ENCODE measurements around the gene FAM98C. TPM values are rescaled to one million over a fixed set of nuclear protein-coding genes. Genes with fewer than 3 reads are reported as not detected.

Gene FAM98C
- total and polyA plus RNA-seq, 2 of the 13 experiments (the other 11 are each of a cell fraction or from before 2014, with no cell fraction given): 10.0 to 11.5 TPM

DNA sequence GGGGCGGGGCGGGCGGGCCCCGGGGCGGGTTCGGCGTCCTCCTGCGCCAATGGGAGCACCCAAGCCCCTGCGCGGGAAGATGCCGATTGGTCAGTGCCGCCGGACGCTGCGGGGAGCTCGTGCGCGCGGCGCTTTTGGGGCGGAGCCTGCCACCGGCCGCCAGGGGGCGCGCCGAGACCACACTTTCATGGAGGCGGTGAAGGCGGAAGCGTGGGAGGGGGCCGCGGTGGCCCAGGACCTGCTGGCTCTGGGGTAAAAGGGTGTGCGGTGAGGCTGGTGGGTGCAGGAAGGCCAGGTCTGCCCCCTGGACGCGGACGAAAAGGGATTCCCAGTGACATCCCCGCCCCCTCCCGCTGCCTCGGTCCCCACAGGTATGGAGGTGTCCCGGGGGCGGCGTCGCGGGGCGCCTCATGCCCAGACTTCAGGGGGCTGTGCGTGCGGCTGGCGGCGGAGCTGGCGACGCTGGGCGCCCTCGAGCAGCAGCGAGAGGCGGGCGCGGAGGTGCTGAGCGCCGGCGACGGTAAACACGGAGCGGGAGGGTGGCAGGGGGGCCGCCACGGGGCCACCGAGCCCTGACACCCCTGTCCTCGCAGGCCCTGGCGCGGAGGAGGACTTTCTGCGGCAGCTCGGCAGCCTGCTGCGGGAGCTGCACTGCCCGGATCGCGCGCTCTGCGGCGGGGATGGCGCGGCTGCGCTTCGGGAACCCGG lies at the start of gene FAM98C (continued):
- TF ChIP-seq, protein P1, sequence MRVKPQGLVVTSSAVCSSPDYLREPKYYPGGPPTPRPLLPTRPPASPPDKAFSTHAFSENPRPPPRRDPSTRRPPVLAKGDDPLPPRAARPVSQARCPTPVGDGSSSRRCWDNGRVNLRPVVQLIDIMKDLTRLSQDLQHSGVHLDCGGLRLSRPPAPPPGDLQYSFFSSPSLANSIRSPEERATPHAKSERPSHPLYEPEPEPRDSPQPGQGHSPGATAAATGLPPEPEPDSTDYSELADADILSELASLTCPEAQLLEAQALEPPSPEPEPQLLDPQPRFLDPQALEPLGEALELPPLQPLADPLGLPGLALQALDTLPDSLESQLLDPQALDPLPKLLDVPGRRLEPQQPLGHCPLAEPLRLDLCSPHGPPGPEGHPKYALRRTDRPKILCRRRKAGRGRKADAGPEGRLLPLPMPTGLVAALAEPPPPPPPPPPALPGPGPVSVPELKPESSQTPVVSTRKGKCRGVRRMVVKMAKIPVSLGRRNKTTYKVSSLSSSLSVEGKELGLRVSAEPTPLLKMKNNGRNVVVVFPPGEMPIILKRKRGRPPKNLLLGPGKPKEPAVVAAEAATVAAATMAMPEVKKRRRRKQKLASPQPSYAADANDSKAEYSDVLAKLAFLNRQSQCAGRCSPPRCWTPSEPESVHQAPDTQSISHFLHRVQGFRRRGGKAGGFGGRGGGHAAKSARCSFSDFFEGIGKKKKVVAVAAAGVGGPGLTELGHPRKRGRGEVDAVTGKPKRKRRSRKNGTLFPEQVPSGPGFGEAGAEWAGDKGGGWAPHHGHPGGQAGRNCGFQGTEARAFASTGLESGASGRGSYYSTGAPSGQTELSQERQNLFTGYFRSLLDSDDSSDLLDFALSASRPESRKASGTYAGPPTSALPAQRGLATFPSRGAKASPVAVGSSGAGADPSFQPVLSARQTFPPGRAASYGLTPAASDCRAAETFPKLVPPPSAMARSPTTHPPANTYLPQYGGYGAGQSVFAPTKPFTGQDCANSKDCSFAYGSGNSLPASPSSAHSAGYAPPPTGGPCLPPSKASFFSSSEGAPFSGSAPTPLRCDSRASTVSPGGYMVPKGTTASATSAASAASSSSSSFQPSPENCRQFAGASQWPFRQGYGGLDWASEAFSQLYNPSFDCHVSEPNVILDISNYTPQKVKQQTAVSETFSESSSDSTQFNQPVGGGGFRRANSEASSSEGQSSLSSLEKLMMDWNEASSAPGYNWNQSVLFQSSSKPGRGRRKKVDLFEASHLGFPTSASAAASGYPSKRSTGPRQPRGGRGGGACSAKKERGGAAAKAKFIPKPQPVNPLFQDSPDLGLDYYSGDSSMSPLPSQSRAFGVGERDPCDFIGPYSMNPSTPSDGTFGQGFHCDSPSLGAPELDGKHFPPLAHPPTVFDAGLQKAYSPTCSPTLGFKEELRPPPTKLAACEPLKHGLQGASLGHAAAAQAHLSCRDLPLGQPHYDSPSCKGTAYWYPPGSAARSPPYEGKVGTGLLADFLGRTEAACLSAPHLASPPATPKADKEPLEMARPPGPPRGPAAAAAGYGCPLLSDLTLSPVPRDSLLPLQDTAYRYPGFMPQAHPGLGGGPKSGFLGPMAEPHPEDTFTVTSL (CRISPR knock-in tag; IDR thresholded peaks at IDR 0.05; ENCODE audit: borderline replicate concordance): no peak
- TF ChIP-seq HOXA3 (CRISPR knock-in tag; IDR thresholded peaks at IDR 0.05) (peak; percentile 84), ZNF891 (CRISPR knock-in tag; IDR thresholded peaks at IDR 0.05) (0 out of 2 replicates have a peak, but pooled peaks have one; percentile 32), KLF9 (CRISPR knock-in tag; IDR thresholded peaks at IDR 0.05; ENCODE audit: low read depth) (peak; percentile 79), ZBTB7B (CRISPR knock-in tag; IDR thresholded peaks at IDR 0.05) (peak; percentile 85), MED13 (CRISPR knock-in tag; IDR thresholded peaks at IDR 0.05) (no peak), KDM3A (CRISPR knock-in tag; IDR thresholded peaks at IDR 0.05; ENCODE audit: low read depth) (peak; percentile 69; the same call in 1 of the 2 replicates), ZNF329 (CRISPR knock-in tag; IDR thresholded peaks at IDR 0.05; ENCODE audit: low read depth) (no peak), SRF (IDR thresholded peaks at IDR 0.05; ENCODE audit: low read depth, low read length) (no peak), RFX3 (CRISPR knock-in tag; IDR thresholded peaks at IDR 0.05) (no peak)
- TF ChIP-seq, protein P2, sequence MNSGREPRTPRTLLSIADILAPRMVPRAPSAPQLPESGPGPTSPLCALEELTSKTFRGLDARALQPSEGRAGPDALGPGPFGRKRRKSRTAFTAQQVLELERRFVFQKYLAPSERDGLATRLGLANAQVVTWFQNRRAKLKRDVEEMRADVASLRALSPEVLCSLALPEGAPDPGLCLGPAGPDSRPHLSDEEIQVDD (CRISPR knock-in tag; IDR thresholded peaks at IDR 0.05; ENCODE audit: borderline replicate concordance): peak; percentile 60; the same call in 1 of the 2 replicates
- TF ChIP-seq, protein P3, sequence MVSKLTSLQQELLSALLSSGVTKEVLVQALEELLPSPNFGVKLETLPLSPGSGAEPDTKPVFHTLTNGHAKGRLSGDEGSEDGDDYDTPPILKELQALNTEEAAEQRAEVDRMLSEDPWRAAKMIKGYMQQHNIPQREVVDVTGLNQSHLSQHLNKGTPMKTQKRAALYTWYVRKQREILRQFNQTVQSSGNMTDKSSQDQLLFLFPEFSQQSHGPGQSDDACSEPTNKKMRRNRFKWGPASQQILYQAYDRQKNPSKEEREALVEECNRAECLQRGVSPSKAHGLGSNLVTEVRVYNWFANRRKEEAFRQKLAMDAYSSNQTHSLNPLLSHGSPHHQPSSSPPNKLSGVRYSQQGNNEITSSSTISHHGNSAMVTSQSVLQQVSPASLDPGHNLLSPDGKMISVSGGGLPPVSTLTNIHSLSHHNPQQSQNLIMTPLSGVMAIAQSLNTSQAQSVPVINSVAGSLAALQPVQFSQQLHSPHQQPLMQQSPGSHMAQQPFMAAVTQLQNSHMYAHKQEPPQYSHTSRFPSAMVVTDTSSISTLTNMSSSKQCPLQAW (CRISPR knock-in tag; IDR thresholded peaks at IDR 0.05): 0 out of 2 replicates have a peak, but pooled peaks have one; percentile 6
- TF ChIP-seq, protein P4, sequence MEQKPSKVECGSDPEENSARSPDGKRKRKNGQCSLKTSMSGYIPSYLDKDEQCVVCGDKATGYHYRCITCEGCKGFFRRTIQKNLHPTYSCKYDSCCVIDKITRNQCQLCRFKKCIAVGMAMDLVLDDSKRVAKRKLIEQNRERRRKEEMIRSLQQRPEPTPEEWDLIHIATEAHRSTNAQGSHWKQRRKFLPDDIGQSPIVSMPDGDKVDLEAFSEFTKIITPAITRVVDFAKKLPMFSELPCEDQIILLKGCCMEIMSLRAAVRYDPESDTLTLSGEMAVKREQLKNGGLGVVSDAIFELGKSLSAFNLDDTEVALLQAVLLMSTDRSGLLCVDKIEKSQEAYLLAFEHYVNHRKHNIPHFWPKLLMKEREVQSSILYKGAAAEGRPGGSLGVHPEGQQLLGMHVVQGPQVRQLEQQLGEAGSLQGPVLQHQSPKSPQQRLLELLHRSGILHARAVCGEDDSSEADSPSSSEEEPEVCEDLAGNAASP (CRISPR knock-in tag; IDR thresholded peaks at IDR 0.05; ENCODE audit: borderline replicate concordance): peak; percentile 68
- TF ChIP-seq, protein P5, sequence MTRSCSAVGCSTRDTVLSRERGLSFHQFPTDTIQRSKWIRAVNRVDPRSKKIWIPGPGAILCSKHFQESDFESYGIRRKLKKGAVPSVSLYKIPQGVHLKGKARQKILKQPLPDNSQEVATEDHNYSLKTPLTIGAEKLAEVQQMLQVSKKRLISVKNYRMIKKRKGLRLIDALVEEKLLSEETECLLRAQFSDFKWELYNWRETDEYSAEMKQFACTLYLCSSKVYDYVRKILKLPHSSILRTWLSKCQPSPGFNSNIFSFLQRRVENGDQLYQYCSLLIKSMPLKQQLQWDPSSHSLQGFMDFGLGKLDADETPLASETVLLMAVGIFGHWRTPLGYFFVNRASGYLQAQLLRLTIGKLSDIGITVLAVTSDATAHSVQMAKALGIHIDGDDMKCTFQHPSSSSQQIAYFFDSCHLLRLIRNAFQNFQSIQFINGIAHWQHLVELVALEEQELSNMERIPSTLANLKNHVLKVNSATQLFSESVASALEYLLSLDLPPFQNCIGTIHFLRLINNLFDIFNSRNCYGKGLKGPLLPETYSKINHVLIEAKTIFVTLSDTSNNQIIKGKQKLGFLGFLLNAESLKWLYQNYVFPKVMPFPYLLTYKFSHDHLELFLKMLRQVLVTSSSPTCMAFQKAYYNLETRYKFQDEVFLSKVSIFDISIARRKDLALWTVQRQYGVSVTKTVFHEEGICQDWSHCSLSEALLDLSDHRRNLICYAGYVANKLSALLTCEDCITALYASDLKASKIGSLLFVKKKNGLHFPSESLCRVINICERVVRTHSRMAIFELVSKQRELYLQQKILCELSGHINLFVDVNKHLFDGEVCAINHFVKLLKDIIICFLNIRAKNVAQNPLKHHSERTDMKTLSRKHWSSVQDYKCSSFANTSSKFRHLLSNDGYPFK (CRISPR knock-in tag; IDR thresholded peaks at IDR 0.05; ENCODE audit: borderline replicate concordance): peak; percentile 67; the same call in 1 of the 2 replicates
- TF ChIP-seq, protein P6, sequence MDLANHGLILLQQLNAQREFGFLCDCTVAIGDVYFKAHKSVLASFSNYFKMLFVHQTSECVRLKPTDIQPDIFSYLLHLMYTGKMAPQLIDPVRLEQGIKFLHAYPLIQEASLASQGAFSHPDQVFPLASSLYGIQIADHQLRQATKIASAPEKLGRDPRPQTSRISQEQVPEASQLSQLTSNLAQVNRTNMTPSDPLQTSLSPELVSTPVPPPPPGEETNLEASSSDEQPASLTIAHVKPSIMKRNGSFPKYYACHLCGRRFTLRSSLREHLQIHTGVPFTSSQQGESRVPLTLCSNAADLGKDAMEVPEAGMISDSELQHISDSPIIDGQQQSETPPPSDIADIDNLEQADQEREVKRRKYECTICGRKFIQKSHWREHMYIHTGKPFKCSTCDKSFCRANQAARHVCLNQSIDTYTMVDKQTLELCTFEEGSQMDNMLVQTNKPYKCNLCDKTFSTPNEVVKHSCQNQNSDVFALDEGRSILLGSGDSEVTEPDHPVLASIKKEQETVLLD (CRISPR knock-in tag; IDR thresholded peaks at IDR 0.05; ENCODE audit: low read depth): 0 out of 2 replicates have a peak, but pooled peaks have one; percentile 13
